K562 (cell line): ENCODE data around the gene ANXA3.

Experiments used
- ATF7 ChIP-seq: fragments of 450-650 bp; IDR thresholded peaks from 2 replicates; pipeline ENCODE4 v1.7.1; 2014; ENCODE audit warnings: mild to moderate bottlenecking, moderate library complexity
- IRF2 ChIP-seq: sonication (generic); formaldehyde crosslinking; IDR thresholded peaks from 2 replicates; pipeline ENCODE4 v1.8.1; 2022; ENCODE audit warnings: mild to moderate bottlenecking, missing genetic modification reagents
- MAFK ChIP-seq: IDR thresholded peaks from 2 replicates; pipeline ENCODE4 v1.6.1; 2011; ENCODE audit warnings: low read length, improper control_type of control experiment
- NR2C2 ChIP-seq, 2 experiments: fragments of 200-800 bp in 1 of 2; sonication (Bioruptor generic) in 1 of 2; sonication (generic) in 1 of 2; formaldehyde crosslinking in 1 of 2; IDR thresholded peaks; 2 replicates each; pipeline versions ENCODE4 v1.6.1 to v1.8.0; 2016 to 2022; ENCODE audit warnings: mild to moderate bottlenecking in 1 of 2, missing compliant biosample characterization in 1 of 2, missing genetic modification characterization in 1 of 2, missing genetic modification reagents in 1 of 2
- RAD21 ChIP-seq, 2 experiments: fragments of 250-450 bp in 1 of 2; fragments of 450-650 bp in 1 of 2; sonication (Bioruptor Pico) in 1 of 2; formaldehyde crosslinking in 1 of 2; IDR thresholded peaks in 1 of 2; conservative IDR thresholded peaks in 1 of 2; 2 replicates each; pipeline versions ENCODE4 v1.4.0 to v1.8.0; 2020 to 2022; ENCODE audit warnings: mild to moderate bottlenecking in 2 of 2, moderate library complexity in 1 of 2
- U2AF1 ChIP-seq: fragments of 200-400 bp; formaldehyde crosslinking; optimal IDR thresholded peaks from 2 replicates; pipeline ENCODE3; 2017; ENCODE audit warnings: mild to moderate bottlenecking, low read depth, low read length, moderate library complexity
- ZNF431 ChIP-seq: sonication (generic); formaldehyde crosslinking; IDR thresholded peaks from 2 replicates; pipeline ENCODE4 v1.8.0; 2022; ENCODE audit warnings: mild to moderate bottlenecking, missing genetic modification reagents
- TF ChIP-seq, protein P1 (sequence below): sonication (generic); formaldehyde crosslinking; IDR thresholded peaks from 2 replicates; pipeline ENCODE4 v1.8.0; 2022; ENCODE audit warnings: mild to moderate bottlenecking, low read depth, missing genetic modification reagents
- TF ChIP-seq, protein P2 (sequence below): fragments of 450-650 bp; IDR thresholded peaks from 2 replicates; pipeline ENCODE4 v1.6.1; 2017; ENCODE audit warnings: antibody characterized with exemption
- TF ChIP-seq, protein P3 (sequence below), 2 experiments: fragments of 450-650 bp; formaldehyde crosslinking in 1 of 2; IDR thresholded peaks; 2 replicates each; pipeline versions ENCODE4 v1.4.0 to v1.6.1; 2014 to 2020; ENCODE audit warnings: mild to moderate bottlenecking in 2 of 2, borderline replicate concordance in 1 of 2, low read depth in 1 of 2

DNA sequence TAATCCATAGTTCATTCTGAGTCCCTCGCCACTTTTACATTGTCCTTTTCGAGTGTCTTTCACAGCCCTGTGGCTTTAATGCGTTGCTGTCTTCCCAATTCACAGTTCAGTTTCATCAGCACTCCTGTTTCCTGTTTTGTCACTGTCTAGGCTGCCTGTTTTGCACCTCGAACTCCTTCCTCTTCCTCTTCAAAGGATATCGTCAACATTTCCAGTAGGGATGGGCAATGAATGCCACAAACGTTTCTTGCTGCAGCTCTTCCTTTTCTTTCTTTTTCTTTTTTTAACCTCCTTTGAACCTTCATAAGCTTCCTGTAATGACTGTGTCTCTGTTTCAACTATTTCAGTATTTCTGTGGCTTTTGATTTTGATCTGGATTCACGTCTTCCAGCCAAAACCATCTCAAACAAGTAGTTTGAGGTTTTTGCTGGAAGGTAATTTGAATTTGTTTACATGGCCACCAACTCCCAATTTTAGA lies 105.4 kb downstream of the ANXA3 start:
- TF ChIP-seq, protein P1, sequence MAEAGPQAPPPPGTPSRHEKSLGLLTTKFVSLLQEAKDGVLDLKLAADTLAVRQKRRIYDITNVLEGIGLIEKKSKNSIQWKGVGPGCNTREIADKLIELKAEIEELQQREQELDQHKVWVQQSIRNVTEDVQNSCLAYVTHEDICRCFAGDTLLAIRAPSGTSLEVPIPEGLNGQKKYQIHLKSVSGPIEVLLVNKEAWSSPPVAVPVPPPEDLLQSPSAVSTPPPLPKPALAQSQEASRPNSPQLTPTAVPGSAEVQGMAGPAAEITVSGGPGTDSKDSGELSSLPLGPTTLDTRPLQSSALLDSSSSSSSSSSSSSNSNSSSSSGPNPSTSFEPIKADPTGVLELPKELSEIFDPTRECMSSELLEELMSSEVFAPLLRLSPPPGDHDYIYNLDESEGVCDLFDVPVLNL (CRISPR knock-in tag): no peak
- TF ChIP-seq, protein P2, sequence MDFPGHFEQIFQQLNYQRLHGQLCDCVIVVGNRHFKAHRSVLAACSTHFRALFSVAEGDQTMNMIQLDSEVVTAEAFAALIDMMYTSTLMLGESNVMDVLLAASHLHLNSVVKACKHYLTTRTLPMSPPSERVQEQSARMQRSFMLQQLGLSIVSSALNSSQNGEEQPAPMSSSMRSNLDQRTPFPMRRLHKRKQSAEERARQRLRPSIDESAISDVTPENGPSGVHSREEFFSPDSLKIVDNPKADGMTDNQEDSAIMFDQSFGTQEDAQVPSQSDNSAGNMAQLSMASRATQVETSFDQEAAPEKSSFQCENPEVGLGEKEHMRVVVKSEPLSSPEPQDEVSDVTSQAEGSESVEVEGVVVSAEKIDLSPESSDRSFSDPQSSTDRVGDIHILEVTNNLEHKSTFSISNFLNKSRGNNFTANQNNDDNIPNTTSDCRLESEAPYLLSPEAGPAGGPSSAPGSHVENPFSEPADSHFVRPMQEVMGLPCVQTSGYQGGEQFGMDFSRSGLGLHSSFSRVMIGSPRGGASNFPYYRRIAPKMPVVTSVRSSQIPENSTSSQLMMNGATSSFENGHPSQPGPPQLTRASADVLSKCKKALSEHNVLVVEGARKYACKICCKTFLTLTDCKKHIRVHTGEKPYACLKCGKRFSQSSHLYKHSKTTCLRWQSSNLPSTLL: no peak
- TF ChIP-seq ATF7: peak; percentile 41; the same call in 1 of the 2 replicates
- no peak for TF ChIP-seq ZNF431 (CRISPR knock-in tag)
- TF ChIP-seq MAFK: 0 out of 2 replicates have a peak, but pooled peaks have one; percentile 3
- TF ChIP-seq IRF2 (CRISPR knock-in tag): no peak
- no peak for TF ChIP-seq NR2C2 (CRISPR knock-in tag; IDR thresholded peaks at IDR 0.05)
- peak; percentile 53; the same call in 1 of the 2 replicates for TF ChIP-seq NR2C2 (tag; IDR thresholded peaks at IDR 0.05)
- TF ChIP-seq RAD21 (CRISPR knock-in tag; conservative IDR thresholded peaks at IDR 0.05 in 1 of 2, IDR thresholded peaks at IDR 0.05 in 1 of 2): 0 out of 4 replicates have a peak, but pooled peaks of 1 of the 2 experiments have one; percentile 9
- TF ChIP-seq, protein P3, sequence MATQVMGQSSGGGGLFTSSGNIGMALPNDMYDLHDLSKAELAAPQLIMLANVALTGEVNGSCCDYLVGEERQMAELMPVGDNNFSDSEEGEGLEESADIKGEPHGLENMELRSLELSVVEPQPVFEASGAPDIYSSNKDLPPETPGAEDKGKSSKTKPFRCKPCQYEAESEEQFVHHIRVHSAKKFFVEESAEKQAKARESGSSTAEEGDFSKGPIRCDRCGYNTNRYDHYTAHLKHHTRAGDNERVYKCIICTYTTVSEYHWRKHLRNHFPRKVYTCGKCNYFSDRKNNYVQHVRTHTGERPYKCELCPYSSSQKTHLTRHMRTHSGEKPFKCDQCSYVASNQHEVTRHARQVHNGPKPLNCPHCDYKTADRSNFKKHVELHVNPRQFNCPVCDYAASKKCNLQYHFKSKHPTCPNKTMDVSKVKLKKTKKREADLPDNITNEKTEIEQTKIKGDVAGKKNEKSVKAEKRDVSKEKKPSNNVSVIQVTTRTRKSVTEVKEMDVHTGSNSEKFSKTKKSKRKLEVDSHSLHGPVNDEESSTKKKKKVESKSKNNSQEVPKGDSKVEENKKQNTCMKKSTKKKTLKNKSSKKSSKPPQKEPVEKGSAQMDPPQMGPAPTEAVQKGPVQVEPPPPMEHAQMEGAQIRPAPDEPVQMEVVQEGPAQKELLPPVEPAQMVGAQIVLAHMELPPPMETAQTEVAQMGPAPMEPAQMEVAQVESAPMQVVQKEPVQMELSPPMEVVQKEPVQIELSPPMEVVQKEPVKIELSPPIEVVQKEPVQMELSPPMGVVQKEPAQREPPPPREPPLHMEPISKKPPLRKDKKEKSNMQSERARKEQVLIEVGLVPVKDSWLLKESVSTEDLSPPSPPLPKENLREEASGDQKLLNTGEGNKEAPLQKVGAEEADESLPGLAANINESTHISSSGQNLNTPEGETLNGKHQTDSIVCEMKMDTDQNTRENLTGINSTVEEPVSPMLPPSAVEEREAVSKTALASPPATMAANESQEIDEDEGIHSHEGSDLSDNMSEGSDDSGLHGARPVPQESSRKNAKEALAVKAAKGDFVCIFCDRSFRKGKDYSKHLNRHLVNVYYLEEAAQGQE (IDR thresholded peaks at IDR 0.05; ENCODE audit: borderline replicate concordance): no peak
- TF ChIP-seq, protein P3 (CRISPR knock-in tag; IDR thresholded peaks at IDR 0.05; ENCODE audit: low read depth): no peak
- TF ChIP-seq U2AF1: no peak
